H1 (cell line): ENCODE measurements around the gene ABCA2. TPM values are rescaled to one million over a fixed set of nuclear protein-coding genes. Genes with fewer than 3 reads are reported as not detected.

Experiments
- CTCF ChIA-PET: fragments of 300-600 bp; sonication (Branson Sonifier 250); formaldehyde crosslinking; loops from one replicate; lab custom pipeline; 2021; ENCODE audit not compliant: partially characterized antibody; lab: Charles Lee
- POLR2A ChIA-PET: fragments of 300-600 bp; sonication (Branson Sonifier 250); formaldehyde crosslinking; loops from one replicate; lab custom pipeline; 2021; ENCODE audit warnings: inconsistent platforms; ENCODE audit not compliant: partially characterized antibody; lab: Charles Lee
- DNase-seq, 2 experiments: peaks; one replicate each; pipeline versions ENCODE4 v3.0.0 to v3.0.0-alpha.2; 2010 to 2022; ENCODE audit warnings: low spot score in 2 of 2, low read depth in 1 of 2, mixed read lengths in 1 of 2
- FAIRE-seq: peaks from 2 replicates; lab custom pipeline; 2011; peaks lifted over from hg19 to GRCh38; lab: Jason Lieb, UNC
- H2AFZ ChIP-seq: 2 replicates; pipeline ENCODE4 v1.8.1; 2012; ENCODE audit warnings: low read length, inconsistent platforms
- H2AK5ac ChIP-seq: 2 replicates; pipeline ENCODE4 v1.6.1; 2013; ENCODE audit warnings: low read depth, low read length
- H2BK120ac ChIP-seq: replicated peaks from 2 replicates; pipeline ENCODE3; 2013; ENCODE audit warnings: low read depth, low read length, inconsistent platforms
- H2BK12ac ChIP-seq: 2 replicates; pipeline ENCODE4 v1.6.1; 2013; ENCODE audit warnings: low read depth, low read length
- H2BK15ac ChIP-seq: 2 replicates; pipeline ENCODE4 v1.6.1; 2013; ENCODE audit warnings: low read length
- H2BK20ac ChIP-seq: 2 replicates; pipeline ENCODE4 v1.6.1; 2013; ENCODE audit warnings: low read length
- H2BK5ac ChIP-seq: 2 replicates; pipeline ENCODE4 v1.6.1; 2013; ENCODE audit warnings: low read depth, low read length
- H3K14ac ChIP-seq: 2 replicates; pipeline ENCODE4 v1.6.1; 2013; ENCODE audit warnings: inconsistent platforms; ENCODE audit not compliant: insufficient read length
- H3K18ac ChIP-seq: 2 replicates; pipeline ENCODE4 v1.6.1; 2013; ENCODE audit warnings: low read length; ENCODE audit errors: extremely low read depth
- H3K23ac ChIP-seq: 2 replicates; pipeline ENCODE4 v1.6.1; 2013; ENCODE audit warnings: inconsistent platforms; ENCODE audit not compliant: insufficient read length
- H3K23me2 ChIP-seq: 2 replicates; pipeline ENCODE4 v1.6.1; 2013; ENCODE audit warnings: low read depth, low read length
- H3K27ac ChIP-seq: 2 replicates; pipeline ENCODE4 v1.6.1; 2011; ENCODE audit warnings: low read depth, low read length, inconsistent platforms
- H3K27me3 ChIP-seq, 4 experiments: replicated peaks in 1 of 4; 1 replicate in 1 of 4; 2 replicates in 3 of 4; pipeline versions ENCODE4 v1.6.1 to v1.8.1; 2011 to 2013; ENCODE audit warnings: low read length in 3 of 4, mild to moderate bottlenecking in 3 of 4, inconsistent platforms in 2 of 4, mixed read lengths in 2 of 4, moderate library complexity in 1 of 4; ENCODE audit not compliant: control insufficient read depth in 3 of 4, insufficient read depth in 3 of 4; ENCODE audit errors: extremely low read depth in 1 of 4
- H3K36me3 ChIP-seq, 4 experiments: 2 replicates each; pipeline versions ENCODE4 v1.6.1 to v1.8.1; 2011 to 2013; ENCODE audit warnings: mild to moderate bottlenecking in 4 of 4, low read length in 3 of 4, moderate library complexity in 2 of 4, control low read depth in 1 of 4, inconsistent platforms in 1 of 4; ENCODE audit not compliant: insufficient read depth in 4 of 4, control insufficient read depth in 2 of 4
- H3K4ac ChIP-seq: replicated peaks from 2 replicates; pipeline ENCODE3; 2013; ENCODE audit warnings: low read length, low read depth, mixed read lengths, inconsistent platforms; ENCODE audit not compliant: insufficient read length
- H3K4me1 ChIP-seq, 4 experiments: replicated peaks in 1 of 4; 1 replicate in 1 of 4; 2 replicates in 3 of 4; pipeline versions ENCODE4 v1.6.1 to v1.8.1; 2011 to 2013; ENCODE audit warnings: low read length in 3 of 4, inconsistent platforms in 2 of 4, mixed read lengths in 1 of 4; ENCODE audit not compliant: insufficient read depth in 4 of 4, control insufficient read depth in 3 of 4
- H3K4me2 ChIP-seq, 2 experiments: 2 replicates each; pipeline versions ENCODE4 v1.6.1 to v1.8.1; 2011 to 2013; ENCODE audit warnings: low read depth in 2 of 2, low read length in 2 of 2, control low read depth in 1 of 2, inconsistent platforms in 1 of 2, mild to moderate bottlenecking in 1 of 2; ENCODE audit not compliant: insufficient read depth in 1 of 2
- H3K4me3 ChIP-seq, 4 experiments: fragments of 200-600, 300-600 bp in 1 of 4; sonication (generic), shearing (Covaris generic), sonication (Bioruptor Twin) in 1 of 4; 2 replicates each; pipeline versions ENCODE4 v1.5.1 to v1.8.1; 2011 to 2016; ENCODE audit warnings: low read length in 4 of 4, low read depth in 3 of 4, control low read depth in 2 of 4, inconsistent platforms in 2 of 4, mild to moderate bottlenecking in 2 of 4, mixed read lengths in 1 of 4, moderate library complexity in 1 of 4; ENCODE audit not compliant: insufficient read depth in 2 of 4; ENCODE audit errors: extremely low read depth in 1 of 4
- H3K56ac ChIP-seq: replicated peaks from 2 replicates; pipeline ENCODE3; 2013; ENCODE audit warnings: low read depth, mild to moderate bottlenecking, mixed read lengths, low read length, inconsistent platforms; ENCODE audit not compliant: insufficient read length
- H3K79me1 ChIP-seq: 2 replicates; pipeline ENCODE4 v1.6.1; 2013; ENCODE audit warnings: low read depth, low read length, control low read depth
- H3K79me2 ChIP-seq, 2 experiments: 2 replicates each; pipeline versions ENCODE4 v1.6.1 to v1.8.1; 2012 to 2013; ENCODE audit warnings: low read length in 2 of 2, mild to moderate bottlenecking in 2 of 2, inconsistent platforms in 1 of 2; ENCODE audit not compliant: insufficient read depth in 2 of 2, control insufficient read depth in 1 of 2
- H3K9ac ChIP-seq, 4 experiments: replicated peaks in 1 of 4; 1 replicate in 1 of 4; 2 replicates in 3 of 4; pipeline versions ENCODE4 v1.6.1 to v1.8.1; 2011 to 2013; ENCODE audit warnings: low read depth in 3 of 4, low read length in 3 of 4, control low read depth in 2 of 4, mild to moderate bottlenecking in 2 of 4, moderate library complexity in 2 of 4, inconsistent platforms in 1 of 4; ENCODE audit errors: extremely low read depth in 1 of 4
- H3K9me3 ChIP-seq, 2 experiments: 2 replicates each; pipeline versions ENCODE4 v1.6.1 to v1.8.1; 2012 to 2013; ENCODE audit warnings: mild to moderate bottlenecking in 2 of 2, moderate library complexity in 2 of 2, control low read depth in 1 of 2, inconsistent platforms in 1 of 2, low read depth in 1 of 2, low read length in 1 of 2, mixed read lengths in 1 of 2; ENCODE audit not compliant: insufficient read depth in 2 of 2
- H4K20me1 ChIP-seq, 2 experiments: replicated peaks in 1 of 2; 2 replicates each; pipeline versions ENCODE3 to v1.8.1; 2011 to 2013; ENCODE audit warnings: inconsistent platforms in 2 of 2, low read length in 2 of 2, mild to moderate bottlenecking in 1 of 2; ENCODE audit not compliant: insufficient read depth in 2 of 2, control insufficient read depth in 1 of 2
- H4K5ac ChIP-seq: 2 replicates; pipeline ENCODE4 v1.6.1; 2013; ENCODE audit warnings: low read length, low read depth, mixed read lengths, inconsistent platforms; ENCODE audit not compliant: insufficient read length
- H4K8ac ChIP-seq: 2 replicates; pipeline ENCODE4 v1.8.0; 2013; ENCODE audit warnings: mild to moderate bottlenecking, moderate library complexity, low read length, inconsistent platforms; ENCODE audit not compliant: insufficient read depth; ENCODE audit errors: extremely low read depth
- H4K91ac ChIP-seq: replicated peaks from 2 replicates; pipeline ENCODE3; 2013; ENCODE audit warnings: low read length, mixed read lengths, inconsistent platforms; ENCODE audit not compliant: insufficient read length
- CREB1 ChIP-seq: IDR thresholded peaks from 2 replicates; pipeline ENCODE4 v1.6.1; 2012; ENCODE audit warnings: inconsistent platforms
- GABPA ChIP-seq: IDR thresholded peaks from 2 replicates; pipeline ENCODE4 v1.6.1; 2011; ENCODE audit warnings: mild to moderate bottlenecking, low read length, moderate library complexity, borderline replicate concordance; ENCODE audit not compliant: insufficient read depth
- NANOG ChIP-seq: IDR thresholded peaks from 2 replicates; pipeline ENCODE4 v1.6.1; 2011; ENCODE audit warnings: low read length, low read depth, mild to moderate bottlenecking, inconsistent platforms; ENCODE audit not compliant: insufficient read depth, poor library complexity, severe bottlenecking
- POU5F1 ChIP-seq: IDR thresholded peaks from 2 replicates; pipeline ENCODE4 v1.6.1; 2011; ENCODE audit warnings: low read depth, mild to moderate bottlenecking, low read length, moderate library complexity
- RFX5 ChIP-seq: IDR thresholded peaks from 2 replicates; pipeline ENCODE4 v1.6.1; 2011; ENCODE audit warnings: low read depth, low read length, improper control_type of control experiment, borderline replicate concordance
- SP4 ChIP-seq: IDR thresholded peaks from 2 replicates; pipeline ENCODE4 v1.6.1; 2012; ENCODE audit warnings: low read length, inconsistent platforms
- TBP ChIP-seq: IDR thresholded peaks from 2 replicates; pipeline ENCODE4 v1.6.1; 2011; ENCODE audit warnings: low read depth, low read length, improper control_type of control experiment
- WGBS, 2 experiments: shearing (Covaris generic) in 1 of 2; methylation state at CpG; one replicate each; pipeline versions ENCODE4 v1.1.6 to v1.1.7; 2013 to 2015; ENCODE audit warnings: low lambda C conversion rate in 2 of 2, mixed read lengths in 2 of 2, inconsistent platforms in 1 of 2, low coverage in 1 of 2, missing lambda C conversion rate in 1 of 2; ENCODE audit not compliant: insufficient replicate concordance in 2 of 2, insufficient coverage in 1 of 2, insufficient read length in 1 of 2; ENCODE audit errors: extremely low coverage in 1 of 2, missing lambda C conversion rate in 1 of 2; 5-methylcytosine and 5-hydroxymethylcytosine counted together
- polyA plus RNA-seq, 7 experiments: library from polyadenylated mRNA; depleted of rRNA in 3 of 7; stranded (reverse) in 5 of 7; unstranded in 2 of 7; fragments of >200 nt in 5 of 7; fragments of 200-250 nt in 2 of 7; gene quantifications; 1 replicate in 5 of 7; 2 replicates in 1 of 7; 4 replicates in 1 of 7; pipeline versions ENCODE4 v1.2.1 to v1.2.3, GENCODE V29; 2011 to 2013; ENCODE audit warnings: missing spikeins in 2 of 7, mixed read lengths in 2 of 7
- total RNA-seq: library from RNA; stranded (reverse); fragmentation: NEBNext Ultra II Directional; extraction: Animal tissue kit (Norgen Biotek cat#: 25700); gene quantifications from 2 replicates; pipeline ENCODE4 v1.2.1, GENCODE V29; 2021
- TF ChIP-seq, protein P1 (sequence below), 3 experiments: IDR thresholded peaks; 1 replicate in 2 of 3; 2 replicates in 1 of 3; pipeline versions ENCODE4 v1.5.1 to v1.6.1; 2011; ENCODE audit warnings: low read length in 3 of 3, mild to moderate bottlenecking in 3 of 3, inconsistent platforms in 2 of 3, low read depth in 1 of 3, moderate library complexity in 1 of 3; ENCODE audit not compliant: insufficient read depth in 1 of 3; ENCODE audit errors: control extremely low read depth in 1 of 3

The ABCA2 gene
- total and polyA plus RNA-seq, 2 of the 8 experiments (the other 6 are each of a cell fraction or from before 2014, with no cell fraction given), result 12.5 to 14.3 TPM

- no peak overlapping the region for H2BK20ac ChIP-seq
- no peak overlapping the region for H3K4ac ChIP-seq
- H2BK12ac ChIP-seq, result no peak overlapping the region
- peaks cover 0 to 4% (median under 1%) of the 10 kb centered on the region in 4 experiments; a peak in 2 of 7 replicates for H3K4me1 ChIP-seq
- no peaks in the 10 kb centered on the region for H3K27me3 ChIP-seq
- H4K91ac ChIP-seq, result no peak overlapping the region
- H4K8ac ChIP-seq, result no peak overlapping the region
- H4K5ac ChIP-seq, result no peak overlapping the region
- no peak overlapping the region for H3K27ac ChIP-seq
- DNase-seq (no peak), FAIRE-seq (no peak)
- H3K9me3 ChIP-seq, result peaks cover 0 to 16% of the 10 kb centered on the region in 2 experiments; a peak in 1 of 4 replicates
- H3K4me2 ChIP-seq, result no peak overlapping the region
- H2AFZ ChIP-seq, result no peak overlapping the region
- ChIA-PET POLR2A (no interaction called here), CTCF (interaction anchor here (1.2 to 2.2 kb wide), 3 partner anchors 17 to 32 kb away, joined by 5 to 12 read pairs (median 7); no protein-coding TSS in a partner anchor)
- no peak overlapping the region for H3K23ac ChIP-seq
- no peaks in the 10 kb centered on the region for H4K20me1 ChIP-seq
- H3K4me3 ChIP-seq, result no peak overlapping the region
- H3K18ac ChIP-seq, result no peak overlapping the region
- no peak overlapping the region for H3K56ac ChIP-seq
- no peaks in the 10 kb centered on the region for H3K79me2 ChIP-seq
- no peaks in the 10 kb centered on the region for H3K79me1 ChIP-seq
- 91% methylated on average over 17 of the region's 49 CpGs; no CpG with 5 or more reads in 1 of the 2 experiments for WGBS, 2 experiments
- H2BK15ac ChIP-seq, result no peak overlapping the region
- H2AK5ac ChIP-seq, result no peak overlapping the region
- H2BK5ac ChIP-seq, result no peak overlapping the region; the same call in 1 of the 2 replicates
- peaks cover 0 to 2% (median 0%) of the 10 kb centered on the region in 4 experiments; a peak in 1 of 8 replicates for H3K36me3 ChIP-seq
- no peaks in the 10 kb centered on the region; the same call in 1 of the 2 replicates for H3K23me2 ChIP-seq
- no peak overlapping the region for H3K14ac ChIP-seq
- H2BK120ac ChIP-seq, result no peak overlapping the region
- no peak overlapping the region for H3K9ac ChIP-seq
- TF ChIP-seq CREB1 (no peak), NANOG (no peak), TBP (no peak), GABPA (no peak), RFX5 (no peak), POU5F1 (no peak), SP4 (no peak)
- TF ChIP-seq, protein P1, sequence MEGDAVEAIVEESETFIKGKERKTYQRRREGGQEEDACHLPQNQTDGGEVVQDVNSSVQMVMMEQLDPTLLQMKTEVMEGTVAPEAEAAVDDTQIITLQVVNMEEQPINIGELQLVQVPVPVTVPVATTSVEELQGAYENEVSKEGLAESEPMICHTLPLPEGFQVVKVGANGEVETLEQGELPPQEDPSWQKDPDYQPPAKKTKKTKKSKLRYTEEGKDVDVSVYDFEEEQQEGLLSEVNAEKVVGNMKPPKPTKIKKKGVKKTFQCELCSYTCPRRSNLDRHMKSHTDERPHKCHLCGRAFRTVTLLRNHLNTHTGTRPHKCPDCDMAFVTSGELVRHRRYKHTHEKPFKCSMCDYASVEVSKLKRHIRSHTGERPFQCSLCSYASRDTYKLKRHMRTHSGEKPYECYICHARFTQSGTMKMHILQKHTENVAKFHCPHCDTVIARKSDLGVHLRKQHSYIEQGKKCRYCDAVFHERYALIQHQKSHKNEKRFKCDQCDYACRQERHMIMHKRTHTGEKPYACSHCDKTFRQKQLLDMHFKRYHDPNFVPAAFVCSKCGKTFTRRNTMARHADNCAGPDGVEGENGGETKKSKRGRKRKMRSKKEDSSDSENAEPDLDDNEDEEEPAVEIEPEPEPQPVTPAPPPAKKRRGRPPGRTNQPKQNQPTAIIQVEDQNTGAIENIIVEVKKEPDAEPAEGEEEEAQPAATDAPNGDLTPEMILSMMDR (IDR thresholded peaks at IDR 0.05; ENCODE audit: control extremely low read depth in 1 of 3, insufficient read depth in 1 of 3, low read depth in 1 of 3, low read length in 3 of 3), result no peak
These were observed 17.9 kb downstream of the ABCA2 start for GRCh38 chr9:137009938-137010732.
